Transverse colon (tissue), 4 donors: ENCODE data around the gene LMX1B. TPM values are rescaled to one million over a fixed set of nuclear protein-coding genes. Genes with fewer than 3 reads are reported as not detected.

Experiments
- DNase-seq: peaks from one replicate; pipeline ENCODE4 v3.0.0-alpha.2; 2019
- H3K27ac ChIP-seq, 4 donors: fragments of 200-600 bp; sonication (generic); 2 replicates each; pipeline ENCODE4 v1.5.1; 2016 to 2018; ENCODE audit warnings: inconsistent platforms in 4 of 4
- H3K27me3 ChIP-seq: fragments of 200-600 bp; sonication (generic); 2 replicates; pipeline ENCODE4 v1.5.1; 2017; ENCODE audit warnings: inconsistent platforms
- H3K36me3 ChIP-seq, 4 donors: fragments of 200-600 bp; sonication (generic); 2 replicates each; pipeline ENCODE4 v1.5.1; 2017 to 2019; ENCODE audit warnings: inconsistent platforms in 4 of 4
- H3K4me1 ChIP-seq, 4 donors: fragments of 200-600 bp; sonication (generic); 2 replicates each; pipeline ENCODE4 v1.5.1; 2017 to 2020; ENCODE audit warnings: inconsistent platforms in 4 of 4
- H3K4me3 ChIP-seq, 4 donors: fragments of 200-600 bp; sonication (generic); 1 replicate in 1 of 4; 2 replicates in 3 of 4; pipeline versions ENCODE4 v1.5.1 to v1.6.1; 2017 to 2019; ENCODE audit warnings: inconsistent platforms in 4 of 4
- H3K9me3 ChIP-seq, 2 donors: fragments of 200-600 bp; sonication (generic); 2 replicates each; pipeline ENCODE4 v1.5.1; 2017 to 2019; ENCODE audit warnings: inconsistent platforms in 2 of 2
- CTCF ChIP-seq, 5 experiments: fragments of 200-600 bp in 3 of 5; fragments of 450-650 bp in 2 of 5; sonication (generic) in 3 of 5; IDR thresholded peaks; 1 replicate in 2 of 5; 2 replicates in 3 of 5; pipeline ENCODE4 v1.5.1; 2016 to 2017; ENCODE audit warnings: antibody characterized with exemption in 5 of 5, inconsistent platforms in 3 of 5, mild to moderate bottlenecking in 2 of 5, moderate library complexity in 1 of 5
- EP300 ChIP-seq: sonication (generic); formaldehyde crosslinking; IDR thresholded peaks from one replicate; pipeline ENCODE4 v1.6.1; 2017; ENCODE audit warnings: antibody characterized with exemption, low read depth
- POLR2A ChIP-seq: fragments of 450-650 bp; IDR thresholded peaks from one replicate; pipeline ENCODE4 v1.6.1; 2016; ENCODE audit warnings: antibody characterized with exemption, mild to moderate bottlenecking, moderate library complexity
- POLR2AphosphoS5 ChIP-seq, 3 donors: sonication (generic); formaldehyde crosslinking; IDR thresholded peaks; one replicate each; pipeline ENCODE4 v1.6.1; 2016; ENCODE audit warnings: antibody characterized with exemption in 3 of 3
- WGBS, 2 donors: methylation state at CpG; one replicate each; pipeline ENCODE4 v1.1.5; 2018; ENCODE audit warnings: low coverage in 1 of 2; 5-methylcytosine and 5-hydroxymethylcytosine counted together
- in situ Hi-C, 4 donors: fragments of 200-750 bp; cut with MboI; loops; one replicate each; pipeline versions ENCODE4 v1.15.0 to v1.15.1; 2017; ENCODE audit warnings: low sequenced_read_pairs in 3 of 4, low pct_ligation_motif_present in 1 of 4, low pct_unique_long_range_greater_than_20kb in 1 of 4
- intact Hi-C: fragments of 100-400 bp; cut with DNase I; formaldehyde crosslinking; loops from one replicate; pipeline ENCODE4 v1.15.1; 2023; ENCODE audit warnings: low total_unique reads
- total RNA-seq, 4 donors: library from RNA; depleted of rRNA; stranded (reverse); fragments of >200 nt; gene quantifications; one replicate each; pipeline ENCODE4 v1.1.0, GENCODE V29; 2016

The LMX1B gene
- total RNA-seq, 4 donors from 2014 or later: 0.64 TPM; not detected in 3

DNA sequence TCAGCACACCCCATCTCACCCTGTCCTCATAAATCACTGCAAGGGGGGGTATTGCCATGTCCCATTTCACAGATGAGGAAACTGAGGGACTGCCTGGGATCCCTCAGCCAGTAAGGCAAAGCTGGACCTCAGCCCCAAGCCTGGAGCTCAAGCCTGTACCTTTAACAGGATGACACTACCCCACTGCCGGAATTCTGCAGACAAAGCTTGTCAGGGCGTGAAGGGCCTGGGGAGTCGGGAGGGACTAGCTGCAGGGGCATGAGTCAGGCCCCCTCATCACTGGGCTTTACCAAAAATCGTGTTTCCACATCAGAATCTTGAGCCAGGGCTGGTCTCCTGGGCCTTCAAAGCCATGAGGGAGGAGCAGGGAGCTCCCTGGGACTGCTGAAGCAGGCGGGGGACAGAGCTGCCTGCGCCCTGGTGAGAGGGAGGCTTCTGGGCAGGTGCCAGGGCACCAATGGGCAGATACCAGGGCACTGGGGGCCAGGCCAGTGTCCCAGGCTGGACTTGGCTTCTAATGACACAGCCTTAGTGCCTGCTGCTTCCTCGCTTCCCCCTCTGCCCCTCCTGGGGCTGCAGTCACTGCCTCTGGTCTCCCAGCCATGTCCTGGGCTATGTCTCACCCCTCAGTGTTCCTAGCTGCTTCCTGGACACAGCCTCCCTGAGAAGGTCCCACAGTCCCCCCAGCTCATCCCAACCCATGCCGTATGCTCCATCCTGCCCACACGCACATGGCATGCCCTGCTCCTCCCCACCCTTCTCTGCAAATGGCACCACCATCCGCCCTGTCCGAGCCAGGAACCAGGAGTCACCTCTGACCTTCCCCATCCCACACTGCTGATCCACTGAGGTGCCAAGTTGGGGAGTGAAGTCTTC is 80.7 kb downstream of the LMX1B start:
- TF ChIP-seq EP300: no peak
- no peak for TF ChIP-seq POLR2AphosphoS5 (IDR thresholded peaks at IDR 0.05)
- TF ChIP-seq POLR2A: no peak
- TF ChIP-seq CTCF (IDR thresholded peaks at IDR 0.05): no peak
- no peak overlapping the region for H3K4me3 ChIP-seq
- no peak for DNase-seq
- no peaks in the 10 kb centered on the region for H3K36me3 ChIP-seq
- in situ Hi-C loops: no loop called here
- peaks cover 68% of the 10 kb centered on the region for H3K27me3 ChIP-seq
- H3K4me1 ChIP-seq: no peaks in the 10 kb centered on the region
- H3K9me3 ChIP-seq: no peaks in the 10 kb centered on the region
- intact Hi-C loops: no loop called here
- WGBS, 2 donors: 58% methylated on average over 11 of the region's 11 CpGs; no CpG with 5 or more reads in 1 of the 2 donors
- no peak overlapping the region for H3K27ac ChIP-seq

DNA sequence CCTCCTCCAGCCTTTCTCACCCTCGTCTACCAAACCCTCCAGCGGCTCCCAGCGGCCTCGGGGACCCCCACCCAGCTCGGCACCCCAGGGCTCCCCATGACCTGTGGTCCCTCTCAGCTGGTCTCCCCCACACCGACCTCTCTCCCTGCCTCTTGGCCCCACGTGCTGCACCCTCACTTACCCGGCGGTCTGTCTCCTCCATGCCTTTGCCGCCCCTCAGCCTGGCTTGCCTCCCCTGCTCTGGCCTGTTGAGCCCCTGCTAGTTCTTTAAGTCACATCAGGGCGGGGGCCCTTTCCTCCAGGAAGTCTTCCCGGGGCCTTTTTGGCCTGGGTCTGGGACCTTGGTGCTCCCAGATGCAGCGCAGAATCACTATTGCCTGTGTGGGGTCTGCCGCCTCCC is 81.5 kb downstream of the LMX1B start:
- H3K4me3 ChIP-seq: no peak overlapping the region
- WGBS, 2 donors: 75% methylated on average over 14 of the region's 14 CpGs; no CpG with 5 or more reads in 1 of the 2 donors
- H3K4me1 ChIP-seq: no peaks in the 10 kb centered on the region
- H3K9me3 ChIP-seq: no peaks in the 10 kb centered on the region
- no peaks in the 10 kb centered on the region for H3K36me3 ChIP-seq
- no peak overlapping the region for H3K27ac ChIP-seq
- intact Hi-C loops (no loop called here), in situ Hi-C loops (no loop called here)
- DNase-seq: no peak
- TF ChIP-seq POLR2AphosphoS5 (IDR thresholded peaks at IDR 0.05) (no peak), EP300 (no peak), POLR2A (no peak), CTCF (IDR thresholded peaks at IDR 0.05) (no peak)
- peaks cover 67% of the 10 kb centered on the region for H3K27me3 ChIP-seq

GRCh38 chr9:126695701-126696400 is 82.1 kb downstream of the LMX1B start:
- no peaks in the 10 kb centered on the region for H3K36me3 ChIP-seq
- no peak for DNase-seq
- no peaks in the 10 kb centered on the region for H3K9me3 ChIP-seq
- TF ChIP-seq POLR2A (no peak), POLR2AphosphoS5 (IDR thresholded peaks at IDR 0.05) (no peak), EP300 (no peak), CTCF (IDR thresholded peaks at IDR 0.05) (no peak)
- 72% methylated on average over 16 of the region's 22 CpGs; no CpG with 5 or more reads in 1 of the 2 donors for WGBS, 2 donors
- intact Hi-C loops: no loop called here
- H3K27me3 ChIP-seq: peaks cover 67% of the 10 kb centered on the region
- H3K4me3 ChIP-seq: no peak overlapping the region
- H3K27ac ChIP-seq: no peak overlapping the region
- in situ Hi-C loops: no loop called here
- H3K4me1 ChIP-seq: no peaks in the 10 kb centered on the region

- DNase-seq: no peak
- intact Hi-C loops (no loop called here), in situ Hi-C loops (no loop called here)
- H3K36me3 ChIP-seq: no peaks in the 10 kb centered on the region
- H3K27me3 ChIP-seq: peaks cover 71% of the 10 kb centered on the region
- no peak for TF ChIP-seq EP300
- TF ChIP-seq CTCF (IDR thresholded peaks at IDR 0.05): no peak
- no peak for TF ChIP-seq POLR2A
- no peak for TF ChIP-seq POLR2AphosphoS5 (IDR thresholded peaks at IDR 0.05)
- H3K9me3 ChIP-seq: no peaks in the 10 kb centered on the region
- H3K4me3 ChIP-seq: no peak overlapping the region
- WGBS, 2 donors: 68 to 84% methylated on average over 4 to 21 of the region's 27 CpGs
- no peaks in the 10 kb centered on the region for H3K4me1 ChIP-seq
- H3K27ac ChIP-seq: no peak overlapping the region
Measured at GRCh38 chr9:126696401-126697145, 82.8 kb downstream of the LMX1B start.
